ENCODE measurements around the gene ORAI3. TPM values are rescaled to one million over a fixed set of nuclear protein-coding genes. Genes with fewer than 3 reads are reported as not detected.
A peak's percentile ranks its signal among the peaks of the same experiment; 100 is the strongest.

Gene ORAI3
- total RNA-seq, 1 experiment from 2014 or later: 5.7 TPM

- BruUV-seq (replicated peaks): no TSS peak
- Histone ChIP-seq H3K9me3 (ENCODE audit: low read length) (no peaks in the 10 kb centered on the region), H3F3A (ENCODE audit: low read length, unreplicated experiment) (no peaks in the 10 kb centered on the region), H3K79me2 (ENCODE audit: low read length) (peaks cover 6% of the 10 kb centered on the region), H3K36me3 (ENCODE audit: low read depth, low read length) (no peaks in the 10 kb centered on the region; the same call in 1 of the 2 replicates), H3K4me3 (ENCODE audit: low read length) (no peak overlapping the region), H3K27me3 (ENCODE audit: low read length) (no peaks in the 10 kb centered on the region), H3K4me2 (ENCODE audit: low read length) (no peak overlapping the region), H2AFZ (ENCODE audit: low read length) (no peak overlapping the region), H4K20me1 (ENCODE audit: low read length) (no peaks in the 10 kb centered on the region), H3K27ac (ENCODE audit: low read length) (no peak overlapping the region), H3K9ac (ENCODE audit: low read length) (no peak overlapping the region), H3K9me2 (replicated peaks; ENCODE audit: low read length) (no peaks in the 10 kb centered on the region), H3K4me1 (ENCODE audit: insufficient read depth, low read length) (no peaks in the 10 kb centered on the region)
- intact Hi-C loops (cut with micrococcal nuclease): no loop called here
- ChIA-PET CTCF (no interaction called here), POLR2A (ENCODE audit: unreplicated experiment) (no interaction called here)
- TF ChIP-seq EZH2phosphoT487 (IDR thresholded peaks at IDR 0.05; ENCODE audit: borderline replicate concordance, low read length) (no peak), CTCF (conservative IDR thresholded peaks at IDR 0.05; ENCODE audit: low read depth, low read length) (no peak), EZH2 (IDR thresholded peaks at IDR 0.05; ENCODE audit: low read length, unreplicated experiment) (no peak)
- ATAC-seq (peak; percentile 27), DNase-seq (peak; percentile 41)
Measured at GRCh38 chr16:30927789-30928378, 21.0 kb upstream of the ORAI3 start.

GRCh38 chr16:30928390-30928789 is 20.5 kb upstream of the ORAI3 start:
- no TSS peak for BruUV-seq (replicated peaks)
- ChIA-PET CTCF (no interaction called here), POLR2A (ENCODE audit: unreplicated experiment) (no interaction called here)
- intact Hi-C loops (cut with micrococcal nuclease): no loop called here
- Histone ChIP-seq H3K9me2 (replicated peaks; ENCODE audit: low read length) (no peaks in the 10 kb centered on the region), H3K36me3 (ENCODE audit: low read depth, low read length) (no peaks in the 10 kb centered on the region; the same call in 1 of the 2 replicates), H3K79me2 (ENCODE audit: low read length) (peaks cover 6% of the 10 kb centered on the region), H3K9me3 (ENCODE audit: low read length) (no peaks in the 10 kb centered on the region), H2AFZ (ENCODE audit: low read length) (no peak overlapping the region), H3K4me2 (ENCODE audit: low read length) (no peak overlapping the region), H3K4me3 (ENCODE audit: low read length) (no peak overlapping the region), H3K27ac (ENCODE audit: low read length) (no peak overlapping the region), H3F3A (ENCODE audit: low read length, unreplicated experiment) (no peaks in the 10 kb centered on the region), H4K20me1 (ENCODE audit: low read length) (no peaks in the 10 kb centered on the region), H3K4me1 (ENCODE audit: insufficient read depth, low read length) (no peaks in the 10 kb centered on the region), H3K9ac (ENCODE audit: low read length) (no peak overlapping the region), H3K27me3 (ENCODE audit: low read length) (no peaks in the 10 kb centered on the region)
- no peak for ATAC-seq
- DNase-seq: no peak
- TF ChIP-seq EZH2phosphoT487 (IDR thresholded peaks at IDR 0.05; ENCODE audit: borderline replicate concordance, low read length): no peak
- TF ChIP-seq CTCF (conservative IDR thresholded peaks at IDR 0.05; ENCODE audit: low read depth, low read length): no peak
- TF ChIP-seq EZH2 (IDR thresholded peaks at IDR 0.05; ENCODE audit: low read length, unreplicated experiment): no peak

- Histone ChIP-seq H3F3A (ENCODE audit: low read length, unreplicated experiment) (no peaks in the 10 kb centered on the region), H3K9me2 (replicated peaks; ENCODE audit: low read length) (no peaks in the 10 kb centered on the region), H3K27ac (ENCODE audit: low read length) (no peak overlapping the region), H2AFZ (ENCODE audit: low read length) (no peak overlapping the region), H3K36me3 (ENCODE audit: low read depth, low read length) (no peaks in the 10 kb centered on the region; the same call in 1 of the 2 replicates), H4K20me1 (ENCODE audit: low read length) (no peaks in the 10 kb centered on the region), H3K4me1 (ENCODE audit: insufficient read depth, low read length) (no peaks in the 10 kb centered on the region), H3K4me2 (ENCODE audit: low read length) (no peak overlapping the region), H3K27me3 (ENCODE audit: low read length) (no peaks in the 10 kb centered on the region), H3K79me2 (ENCODE audit: low read length) (peaks cover 6% of the 10 kb centered on the region), H3K9ac (ENCODE audit: low read length) (no peak overlapping the region), H3K9me3 (ENCODE audit: low read length) (no peaks in the 10 kb centered on the region), H3K4me3 (ENCODE audit: low read length) (no peak overlapping the region)
- ChIA-PET POLR2A (ENCODE audit: unreplicated experiment) (no interaction called here), CTCF (no interaction called here)
- intact Hi-C loops (cut with micrococcal nuclease): no loop called here
- TF ChIP-seq EZH2phosphoT487 (IDR thresholded peaks at IDR 0.05; ENCODE audit: borderline replicate concordance, low read length) (no peak), CTCF (conservative IDR thresholded peaks at IDR 0.05; ENCODE audit: low read depth, low read length) (no peak), EZH2 (IDR thresholded peaks at IDR 0.05; ENCODE audit: low read length, unreplicated experiment) (no peak)
- ATAC-seq (no peak), DNase-seq (no peak)
- BruUV-seq (replicated peaks): no TSS peak
Measured at GRCh38 chr16:30929167-30929566, 19.7 kb upstream of the ORAI3 start.
